Measurements from ENCODE around the gene CLDN3.

CLDN3 gene

DNA sequence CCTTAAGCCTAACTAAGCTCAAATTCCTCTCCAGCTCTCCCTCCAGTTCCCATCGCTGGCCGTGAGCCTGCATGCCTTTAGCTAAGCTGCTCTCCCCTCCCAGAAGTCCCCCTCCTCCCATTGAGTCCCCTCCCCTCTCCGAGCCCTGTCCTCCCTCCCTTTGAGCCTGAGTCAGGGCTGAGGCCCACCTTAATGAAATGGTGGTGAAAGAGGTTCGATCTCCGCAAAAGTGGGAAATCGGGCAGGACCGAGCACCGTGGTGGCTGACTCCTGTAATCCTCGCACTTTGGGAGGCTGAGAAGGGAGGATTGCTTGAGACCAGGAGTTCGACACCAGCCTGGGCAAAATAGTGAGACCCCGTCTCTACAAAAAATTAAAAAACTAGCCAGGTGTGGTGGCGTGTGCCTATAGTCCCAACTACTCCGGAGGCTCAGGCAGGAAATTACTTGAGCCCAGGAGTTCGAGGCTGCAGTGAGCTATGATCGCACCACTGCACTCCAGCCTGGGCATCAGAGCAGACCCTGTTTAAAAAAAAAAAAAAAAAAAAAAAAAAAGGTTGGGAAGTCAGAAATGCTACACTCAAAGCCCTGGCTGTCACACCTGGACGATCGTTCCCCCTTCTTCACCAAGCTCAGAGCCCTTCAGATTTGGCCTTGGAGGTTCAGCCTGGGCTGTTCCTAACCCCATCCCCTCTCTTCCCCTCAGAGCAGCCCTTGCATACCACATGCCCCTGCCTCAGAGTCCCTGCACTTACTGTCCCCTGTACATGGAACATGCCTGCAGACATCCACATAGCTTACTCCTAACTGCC, 995 bp upstream of the CLDN3 start:
- no peak for DNase-seq

GRCh38 chr7:73769481-73770001, 529 bp downstream of the CLDN3 start:
- DNase-seq: no peak

GRCh38 chr7:73768641-73769480, 1.2 kb downstream of the CLDN3 start:
- DNase-seq: no peak

DNA sequence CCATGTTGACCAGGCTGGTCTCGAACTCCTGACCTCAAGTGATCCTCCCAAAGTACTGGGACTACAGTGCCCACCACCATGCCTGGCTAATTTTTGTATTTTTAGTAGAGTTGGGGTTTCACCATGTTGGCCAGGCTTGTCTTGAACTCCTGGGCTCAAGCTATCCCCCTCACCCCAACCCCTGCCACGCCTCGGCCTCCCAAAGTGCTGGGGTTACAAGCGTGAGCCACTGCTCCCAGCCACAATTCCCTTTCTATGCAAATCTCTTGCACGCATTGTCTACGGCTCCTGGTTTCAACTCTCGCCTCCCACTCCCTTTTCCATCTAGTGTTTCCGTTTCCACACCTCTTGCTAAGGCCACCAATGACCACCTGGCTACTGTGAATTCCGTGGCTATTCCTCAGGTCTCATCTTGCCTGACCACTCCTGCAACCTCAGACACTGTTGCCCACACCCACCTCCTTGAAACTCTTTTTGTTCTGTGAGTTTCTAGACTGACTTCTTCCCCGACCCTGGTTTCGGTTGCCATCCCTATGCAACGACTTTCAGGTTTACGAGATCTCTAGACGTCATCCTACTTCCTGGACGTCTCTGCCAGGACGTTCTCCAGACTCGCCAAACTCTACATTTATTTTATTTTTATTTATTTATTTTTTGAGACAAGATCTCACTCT, 3.4 kb downstream of the CLDN3 start:
- no peak for DNase-seq

- DNase-seq: no peak
Observed at GRCh38 chr7:73762659-73762999, 7.4 kb downstream of the CLDN3 start.

- DNase-seq: no peak
Observed at GRCh38 chr7:73761854-73762658, 8.0 kb downstream of the CLDN3 start.

DNA sequence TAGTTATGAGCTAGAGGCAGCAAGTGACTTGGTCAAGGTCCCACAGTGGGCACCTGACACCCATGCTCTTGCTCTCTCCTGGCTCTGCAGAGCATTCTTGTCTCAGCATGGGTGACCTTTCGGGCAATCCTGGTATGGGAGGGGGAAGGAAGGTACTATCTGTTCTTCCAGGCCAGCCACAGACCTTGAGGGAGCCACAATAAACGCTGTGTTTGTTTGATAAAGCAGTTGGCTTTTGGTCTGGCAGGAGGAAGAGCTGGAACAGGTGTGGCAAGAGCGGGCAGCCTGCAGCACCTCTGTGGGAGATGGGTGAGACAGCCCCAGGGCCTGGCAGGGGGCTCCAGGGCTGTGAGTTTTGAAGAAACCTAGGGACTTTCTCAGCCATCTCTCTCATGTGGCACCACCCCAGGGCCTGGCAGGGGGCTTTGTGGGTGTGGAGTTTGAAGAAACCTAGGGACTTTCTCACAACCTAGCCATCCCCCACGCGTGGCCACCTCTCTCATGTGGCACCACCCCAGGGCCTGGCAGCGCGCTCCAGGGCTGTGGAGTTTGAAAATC, 11.4 kb downstream of the CLDN3 start:
- no peak for DNase-seq

DNA sequence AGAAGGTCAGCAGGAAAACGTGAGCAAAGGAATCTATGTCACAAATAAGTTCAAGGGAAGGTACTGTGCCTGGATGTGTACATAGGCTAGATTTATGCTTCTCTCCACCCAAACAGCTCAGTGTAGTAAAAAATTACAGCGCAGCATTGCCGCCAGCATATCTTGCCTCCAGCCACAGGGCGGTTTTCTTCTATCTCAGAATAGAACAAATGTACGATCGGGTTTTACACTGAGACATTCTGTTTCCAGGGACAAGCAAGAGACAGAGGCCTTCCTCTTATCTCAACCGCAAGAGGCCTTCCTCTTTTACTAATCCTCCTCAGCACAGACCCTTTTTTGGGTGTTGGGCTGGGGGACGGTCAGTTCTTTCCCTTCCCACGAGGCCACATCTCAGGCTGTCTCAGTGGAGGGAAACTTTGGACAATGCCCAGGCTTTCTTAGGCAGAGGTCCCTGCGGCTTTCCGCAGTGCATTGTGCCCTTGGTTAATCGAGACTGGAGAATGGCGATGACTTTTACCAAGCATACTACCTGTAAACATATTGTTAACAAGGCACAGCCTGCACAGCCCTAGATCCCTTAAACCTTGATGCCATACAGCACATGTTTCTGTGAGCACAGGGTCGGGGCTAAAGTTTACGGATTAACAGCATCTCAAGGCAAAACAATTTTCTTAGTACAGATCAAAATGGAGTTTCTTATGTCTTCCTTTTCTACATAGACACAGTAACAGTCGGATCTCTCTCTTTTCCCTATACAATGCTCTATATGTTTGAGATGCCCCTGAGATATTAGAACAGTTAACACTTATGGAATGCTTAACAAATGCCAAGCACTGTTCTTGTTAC, 19.9 kb downstream of the CLDN3 start:
- no peak for DNase-seq

DNA sequence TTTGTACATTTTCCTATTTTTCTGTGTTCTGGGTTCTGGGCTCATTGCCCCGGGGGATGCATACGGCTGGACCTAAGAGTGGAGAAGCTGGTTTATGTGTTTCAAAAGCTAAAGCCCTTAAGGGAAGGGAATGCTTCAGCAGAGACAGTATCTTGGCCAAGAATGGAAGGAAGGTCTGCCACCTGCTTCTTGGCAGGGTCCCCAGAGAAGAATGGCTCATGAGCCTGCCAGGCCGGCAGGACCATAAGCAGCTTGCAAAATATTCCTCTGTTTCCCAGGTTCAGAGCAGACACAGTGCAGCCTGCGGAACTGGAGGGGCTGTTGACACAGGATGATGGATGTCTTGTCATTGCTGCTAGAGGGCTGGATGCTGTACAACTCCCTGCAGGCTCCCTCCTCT, 23.7 kb downstream of the CLDN3 start:
- no peak for DNase-seq

- DNase-seq: no peak
Observed at GRCh38 chr7:73742753-73743641, 27.1 kb downstream of the CLDN3 start.

DNA sequence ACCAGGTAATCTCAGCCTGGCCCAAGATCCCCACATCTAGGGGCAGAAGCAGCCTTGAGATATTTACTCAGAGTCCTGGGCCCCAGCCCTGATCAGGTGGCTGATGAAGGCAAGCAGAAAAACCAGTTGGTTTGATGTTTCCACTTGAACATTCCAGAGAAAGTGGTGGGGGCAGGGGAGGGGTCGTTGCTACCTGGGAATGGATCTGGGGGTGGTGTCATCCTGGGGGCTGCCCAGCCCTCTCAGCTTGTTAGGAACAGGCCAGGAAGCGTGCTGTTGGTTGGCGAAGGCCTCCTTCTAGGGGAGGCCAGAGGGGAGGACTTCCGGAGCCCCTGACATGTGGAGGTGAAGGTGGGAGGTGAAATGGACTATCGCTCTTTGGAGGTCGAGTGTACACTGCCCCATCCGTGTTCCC, 27.7 kb downstream of the CLDN3 start:
- DNase-seq: no peak

GRCh38 chr7:73741600-73741999, 28.5 kb downstream of the CLDN3 start:
- DNase-seq: no peak

GRCh38 chr7:73740771-73741170, 29.3 kb downstream of the CLDN3 start:
- DNase-seq: no peak

- no peak for DNase-seq
Observed at GRCh38 chr7:73740212-73740611, 29.9 kb downstream of the CLDN3 start.

DNA sequence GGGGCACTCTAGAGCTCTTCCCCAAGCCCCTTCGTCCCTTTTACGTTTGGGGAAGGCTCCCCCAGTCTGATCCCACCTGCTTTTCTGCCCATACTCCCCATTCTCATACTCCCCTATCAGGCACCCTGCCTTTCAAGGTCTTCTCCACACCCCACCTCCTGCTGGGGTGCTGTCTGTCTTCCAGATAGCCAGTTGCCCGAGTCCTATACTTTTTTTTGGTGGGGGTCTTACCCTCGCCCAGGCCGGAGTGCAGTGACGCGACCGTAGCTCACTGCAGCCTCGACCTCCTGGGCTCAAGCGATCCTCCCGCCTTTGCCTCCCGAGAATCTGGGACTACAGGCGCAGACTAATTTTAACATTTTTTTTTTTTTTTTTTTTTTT, 30.7 kb downstream of the CLDN3 start:
- DNase-seq: no peak

DNA sequence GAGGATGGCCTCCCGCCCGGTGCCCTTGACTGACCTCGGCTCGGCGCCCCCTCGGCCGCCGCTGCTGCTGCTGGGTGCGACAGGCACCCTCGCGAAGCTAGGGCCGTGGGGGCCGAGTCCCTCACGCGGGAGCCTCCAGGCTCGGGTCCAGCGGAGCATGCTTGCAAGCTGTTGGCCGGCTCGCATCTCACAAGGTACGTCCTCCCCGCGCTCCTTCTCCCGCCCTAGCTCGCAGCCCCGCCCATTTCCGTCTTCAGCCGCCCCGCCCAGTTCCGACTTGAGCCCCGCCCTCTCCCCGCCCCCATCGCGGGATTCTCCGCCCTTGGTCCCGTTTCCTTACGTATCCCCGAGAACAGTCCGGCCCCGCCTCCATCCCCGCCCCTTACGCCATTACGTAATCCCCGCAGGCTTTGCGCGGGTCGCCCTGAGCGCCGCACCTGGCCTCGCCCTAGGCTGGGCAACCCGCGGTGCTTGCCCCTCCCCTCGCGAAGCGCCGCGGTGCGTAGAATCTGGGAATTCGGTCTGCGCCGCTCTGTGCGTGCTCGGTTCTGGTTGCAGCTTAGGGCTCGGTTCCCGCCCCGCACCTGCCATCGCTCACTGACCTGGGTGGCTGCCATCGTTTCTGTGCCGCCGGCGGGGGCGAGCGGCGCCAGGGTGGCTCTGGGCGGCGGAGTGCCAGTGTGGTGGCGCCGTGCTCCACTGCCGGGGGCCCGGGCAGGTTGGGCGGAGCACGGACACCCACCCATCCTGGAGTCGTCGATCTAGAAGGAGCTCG, 31.3 kb downstream of the CLDN3 start, which contains the start of gene ABHD11:
Gene ABHD11 (minus strand): TSS at position 191 of the 775 bp plus-strand sequence. CDS start 32 bp downstream, at position 159.
- DNase-seq: peak; percentile 100

DNA sequence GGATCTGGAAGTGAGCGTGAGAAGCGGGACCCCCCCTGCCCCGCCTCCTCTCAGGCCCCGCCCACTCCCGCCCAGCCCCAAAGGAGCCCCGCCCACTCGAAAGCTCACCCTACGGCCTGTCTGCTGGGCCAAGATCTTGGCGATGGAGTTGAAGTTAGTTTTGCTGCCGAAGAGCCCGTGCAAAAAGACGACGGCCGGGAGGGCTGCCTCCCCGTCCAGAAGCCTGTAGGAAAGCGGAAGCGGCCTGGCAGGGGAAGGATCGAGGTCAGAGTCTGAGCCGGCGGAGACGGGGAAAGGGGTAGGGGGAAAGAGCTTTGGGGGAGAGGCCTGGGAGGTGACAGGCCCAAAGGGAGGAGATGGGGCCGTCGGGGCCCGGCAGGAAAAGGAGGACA, 31.9 kb downstream of the CLDN3 start:
- DNase-seq: peak; percentile 78

DNA sequence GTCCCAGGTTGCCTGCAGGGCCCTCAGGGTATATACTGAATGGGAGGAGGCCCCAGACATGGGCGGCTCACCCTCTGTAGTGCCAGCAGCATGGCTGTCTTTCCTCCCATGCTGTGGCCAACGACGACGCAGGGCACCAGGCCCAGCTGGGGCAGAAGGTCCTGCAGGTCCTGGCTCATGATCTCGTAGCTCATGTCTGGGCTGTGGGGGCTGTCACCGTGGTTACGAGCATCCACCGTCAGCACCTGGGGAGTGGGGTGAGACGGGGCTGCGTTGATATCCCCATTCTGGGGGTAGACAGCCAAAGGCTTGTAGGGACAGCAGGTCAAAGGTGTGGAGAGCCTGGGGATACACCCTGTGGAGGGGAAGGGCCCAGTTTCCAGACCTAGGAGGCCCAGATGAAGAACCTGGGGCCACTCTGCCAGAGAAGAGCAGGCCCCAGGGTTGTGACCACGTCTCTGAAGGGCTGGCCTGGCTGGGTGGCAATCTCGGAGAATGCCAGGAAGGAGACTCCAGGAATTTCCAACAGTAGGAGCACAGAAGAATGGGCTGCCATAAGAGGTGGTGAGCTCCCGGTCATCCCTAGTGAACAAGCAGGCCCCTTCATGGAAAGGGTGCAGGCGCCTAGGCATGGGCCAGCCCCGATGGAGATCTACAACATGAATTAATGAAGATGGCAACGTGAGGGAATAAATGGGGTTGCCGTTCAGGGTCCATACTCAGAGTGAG, 32.4 kb downstream of the CLDN3 start:
- no peak for DNase-seq

DNA sequence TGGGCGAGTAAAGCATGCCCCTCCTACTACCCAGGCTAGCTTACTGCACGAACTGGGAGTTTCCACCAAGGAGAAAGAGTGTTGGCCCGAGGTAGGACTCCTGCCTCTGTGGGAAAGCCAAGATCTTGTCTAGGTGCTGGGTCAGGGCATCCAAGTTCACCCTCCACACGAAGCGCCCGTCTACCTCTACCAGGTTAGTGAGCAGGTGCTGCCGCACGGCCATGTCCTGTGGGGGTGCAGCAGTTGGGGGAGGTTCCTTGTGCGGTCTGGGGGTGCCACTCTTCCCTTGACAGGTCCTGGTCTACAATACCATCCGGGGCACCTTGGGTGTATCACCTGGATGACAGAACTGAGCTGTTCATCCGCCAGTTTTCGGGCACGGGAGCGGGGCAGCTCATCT, 33.2 kb downstream of the CLDN3 start:
- DNase-seq: no peak

Measured in stimulated activated CD8-positive, alpha-beta memory T cell treated with anti-CD3 and anti-CD28 coated beads, Interleukin-4, amount 100 ng/mL, for 48 hours (primary cell).